SU-DHL-6 (cell line): ENCODE data around the gene PHACTR3.

Experiments used
- CTCF ChIP-seq: fragments of 200-600 bp; sonication (generic); IDR thresholded peaks from one replicate; pipeline ENCODE4 v1.5.1; 2017; ENCODE audit warnings: antibody characterized with exemption, mild to moderate bottlenecking, low read length, moderate library complexity; ENCODE audit not compliant: insufficient read depth, poor library complexity, severe bottlenecking
- EZH2phosphoT487 ChIP-seq: fragments of 200-600 bp; sonication (generic), shearing (Covaris generic); conservative IDR thresholded peaks from 2 replicates; pipeline ENCODE4 v1.6.1; 2018; ENCODE audit warnings: mild to moderate bottlenecking, antibody characterized with exemption, low read length, moderate library complexity, mixed read lengths

- TF ChIP-seq CTCF (no peak), EZH2phosphoT487 (no peak)
Measured at GRCh38 chr20:59628171-59628570, 23.8 kb downstream of the PHACTR3 start.
